HepG2 (cell line): ENCODE results near the gene SUN1. TPM values are rescaled to one million over a fixed set of nuclear protein-coding genes. Genes with fewer than 3 reads are reported as not detected.

Experiments
- ATAC-seq: fragments of 200-7000 bp; cut with Tn5 transposase; 3 replicates; pipeline ENCODE4 v1.9.1; 2020; ENCODE audit warnings: mild to moderate bottlenecking, moderate library complexity
- BruUV-seq: library from RNA; stranded (reverse); fragments of 400-500 nt; replicated peaks from 2 replicates; lab custom pipeline; 2021; lab: Mats Ljungman, UMichigan
- CTCF ChIA-PET: fragments of 300-600 bp; formaldehyde crosslinking; extraction: SDS; loops from one replicate; lab custom pipeline; 2021; ENCODE audit warnings: low total read pairs, inconsistent platforms, low intra/inter-chr PET ratio; lab: Yijun Ruan, JAX
- POLR2A ChIA-PET: fragments of 350-600 bp; sonication (Branson Sonifier 250); formaldehyde crosslinking; loops from one replicate; lab custom pipeline; 2020; ENCODE audit warnings: antibody characterized with exemption, inconsistent platforms; lab: Yijun Ruan, JAX
- DNase-seq: peaks from one replicate; pipeline ENCODE4 v3.0.0-alpha.2; 2015; ENCODE audit warnings: low spot score
- FAIRE-seq: peaks from 3 replicates; lab custom pipeline; 2011; peaks lifted over from hg19 to GRCh38; lab: Jason Lieb, UNC
- H2AFZ ChIP-seq: one replicate; pipeline ENCODE4 v1.6.1; 2011; ENCODE audit warnings: low read length, inconsistent platforms
- H3K27ac ChIP-seq: fragments of 300-600 bp; 3 replicates; pipeline ENCODE4 v1.8.0; 2011; ENCODE audit warnings: mixed run types, mild to moderate bottlenecking, mixed read lengths, low read length, inconsistent platforms; ENCODE audit not compliant: insufficient read depth; ENCODE audit errors: extremely low read length
- H3K27me3 ChIP-seq, 2 experiments: fragments of 200-600 bp in 1 of 2; 2 replicates in 1 of 2; 3 replicates in 1 of 2; pipeline versions ENCODE4 v1.6.0 to v1.8.0; 2011; ENCODE audit warnings: low read length in 2 of 2, mild to moderate bottlenecking in 2 of 2, moderate library complexity in 2 of 2, inconsistent platforms in 1 of 2; ENCODE audit not compliant: insufficient read depth in 2 of 2, control insufficient read depth in 1 of 2
- H3K36me3 ChIP-seq, 2 experiments: fragments of 200-600 bp in 1 of 2; replicated peaks in 1 of 2; 2 replicates in 1 of 2; 3 replicates in 1 of 2; pipeline versions ENCODE4 v1.5.1 to v1.8.0; 2011; ENCODE audit warnings: low read length in 2 of 2, inconsistent platforms in 1 of 2; ENCODE audit not compliant: insufficient read depth in 2 of 2, control insufficient read depth in 1 of 2
- H3K4me1 ChIP-seq: 2 replicates; pipeline ENCODE4 v1.5.1; 2012; ENCODE audit warnings: low read length, inconsistent platforms; ENCODE audit not compliant: insufficient read depth
- H3K4me2 ChIP-seq: 2 replicates; pipeline ENCODE4 v1.6.0; 2011; ENCODE audit warnings: low read depth, low read length, inconsistent platforms
- H3K4me3 ChIP-seq, 3 experiments: fragments of 200-600 bp in 1 of 3; sonication (generic), shearing (Covaris generic) in 1 of 3; replicated peaks in 1 of 3; 2 replicates each; pipeline ENCODE4 v1.5.1; 2011 to 2016; ENCODE audit warnings: low read length in 3 of 3, inconsistent platforms in 2 of 3, low read depth in 2 of 3, mild to moderate bottlenecking in 2 of 3, control low read depth in 1 of 3, mixed read lengths in 1 of 3; ENCODE audit not compliant: insufficient read depth in 1 of 3
- H3K79me2 ChIP-seq: one replicate; pipeline ENCODE4 v1.6.1; 2011; ENCODE audit warnings: low read length, inconsistent platforms; ENCODE audit not compliant: insufficient read depth
- H3K9ac ChIP-seq: 2 replicates; pipeline ENCODE4 v1.6.0; 2011; ENCODE audit warnings: mild to moderate bottlenecking, low read depth, low read length, inconsistent platforms; ENCODE audit not compliant: insufficient read depth
- H3K9me3 ChIP-seq: 2 replicates; pipeline ENCODE4 v1.5.1; 2012; ENCODE audit warnings: mild to moderate bottlenecking, low read length
- H4K20me1 ChIP-seq: 2 replicates; pipeline ENCODE4 v1.6.0; 2011; ENCODE audit warnings: inconsistent platforms, mild to moderate bottlenecking, low read length, moderate library complexity; ENCODE audit not compliant: insufficient read depth
- AKNA ChIP-seq: sonication (generic); formaldehyde crosslinking; IDR thresholded peaks from 2 replicates; pipeline ENCODE4 v1.4.0; 2020; ENCODE audit warnings: missing genetic modification reagents, borderline replicate concordance
- ARHGAP35 ChIP-seq: sonication (generic); formaldehyde crosslinking; IDR thresholded peaks from 2 replicates; pipeline ENCODE4 v1.9.0; 2022; ENCODE audit warnings: mild to moderate bottlenecking, inconsistent platforms, moderate library complexity, missing genetic modification reagents, borderline replicate concordance
- GLMP ChIP-seq: sonication (generic); formaldehyde crosslinking; IDR thresholded peaks from 2 replicates; pipeline ENCODE4 v1.9.0; 2021; ENCODE audit warnings: missing genetic modification reagents, mild to moderate bottlenecking, borderline replicate concordance
- NONO ChIP-seq, 2 experiments: fragments of 450-650 bp in 1 of 2; sonication (generic) in 1 of 2; formaldehyde crosslinking in 1 of 2; IDR thresholded peaks in 1 of 2; conservative IDR thresholded peaks in 1 of 2; 2 replicates each; pipeline versions ENCODE4 v1.6.1 to v1.8.0; 2017 to 2022; ENCODE audit warnings: mild to moderate bottlenecking in 1 of 2, missing genetic modification reagents in 1 of 2, moderate library complexity in 1 of 2
- WGBS: methylation state at CpG from one replicate; pipeline ENCODE4 v1.1.6; 2017; ENCODE audit warnings: low lambda C conversion rate; 5-methylcytosine and 5-hydroxymethylcytosine counted together
- in situ Hi-C: cut with HindIII; loops from 2 replicates; pipeline ENCODE4 v1.10.0; 2017; ENCODE audit warnings: low pct_unique_long_range_greater_than_20kb; ENCODE audit not compliant: extremely low pct_ligation_motif_present
- intact Hi-C: fragments of 100-400 bp; cut with micrococcal nuclease; formaldehyde crosslinking; loops from one replicate; pipeline ENCODE4 v1.10.0; 2022; ENCODE audit not compliant: unreplicated experiment
- polyA plus RNA-seq, 8 experiments: library from polyadenylated mRNA; depleted of rRNA in 3 of 8; stranded (reverse) in 7 of 8; unstranded in 1 of 8; fragments of >200 nt; fragmentation: Illumina TruSeq in 4 of 8; extraction: Trizol in 4 of 8; gene quantifications; 2 replicates each; pipeline versions ENCODE4 v1.2.1 to v1.2.3, GENCODE V29; 2011 to 2016; ENCODE audit warnings: low read depth in 4 of 8, missing spikeins in 1 of 8, mixed read lengths in 1 of 8; ENCODE audit not compliant: insufficient read depth in 1 of 8
- total RNA-seq, 5 experiments: library from RNA; depleted of rRNA; stranded (reverse); fragments of >200 nt; fragmentation: Illumina TruSeq; extraction: Trizol; gene quantifications; 2 replicates each; pipeline ENCODE4 v1.2.3, GENCODE V29; 2016; ENCODE audit warnings: low read depth in 1 of 5
- TF ChIP-seq, protein P1 (sequence below): sonication (generic); formaldehyde crosslinking; IDR thresholded peaks from 2 replicates; pipeline ENCODE4 v1.5.0; 2020; ENCODE audit warnings: mild to moderate bottlenecking, missing genetic modification reagents
- TF ChIP-seq, protein P2 (sequence below), 2 experiments: sonication (generic) in 1 of 2; formaldehyde crosslinking in 1 of 2; IDR thresholded peaks; 2 replicates each; pipeline versions ENCODE4 v1.4.0 to v1.6.1; 2018 to 2020; ENCODE audit warnings: missing genetic modification reagents in 2 of 2, borderline replicate concordance in 1 of 2, low read depth in 1 of 2, mild to moderate bottlenecking in 1 of 2, missing biosample characterization in 1 of 2

The SUN1 gene
- total and polyA plus RNA-seq, 2 of the 13 experiments (the other 11 are each of a cell fraction or from before 2014, with no cell fraction given): 47.0 to 126 TPM

GRCh38 chr7:863106-863505, 30.8 kb downstream of the SUN1 start:
- intact Hi-C loops: no loop called here
- H3K36me3 ChIP-seq: peaks cover 26 to 70% of the 10 kb centered on the region in 2 experiments; a peak in 4 of 5 replicates

DNA sequence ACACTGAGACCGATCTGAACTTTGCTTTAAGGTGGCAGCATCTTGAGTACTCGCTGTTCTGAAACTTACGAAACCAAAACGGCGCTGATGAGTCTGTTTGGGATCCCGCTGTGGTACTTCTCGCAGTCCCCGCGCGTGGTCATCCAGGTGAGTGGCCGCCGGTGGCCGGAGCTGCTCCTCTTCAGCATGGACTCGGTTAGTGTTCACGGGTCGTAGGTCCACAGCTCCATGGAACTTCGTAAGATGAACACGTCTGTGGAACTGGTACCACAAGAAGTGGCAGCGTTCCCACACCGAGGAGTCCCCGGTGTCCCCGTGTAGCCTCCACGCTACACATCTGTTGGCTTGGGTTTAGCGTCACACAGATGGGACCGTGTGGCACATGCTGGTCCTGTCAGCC, 33.6 kb downstream of the SUN1 start:
- Histone ChIP-seq H2AFZ (no peak overlapping the region), H4K20me1 (no peaks in the 10 kb centered on the region), H3K4me3 (no peak overlapping the region), H3K4me2 (no peak overlapping the region), H3K27ac (no peak overlapping the region), H3K9me3 (no peaks in the 10 kb centered on the region), H3K36me3 (peaks cover 19 to 63% of the 10 kb centered on the region in 2 experiments; a peak in 4 of 5 replicates), H3K4me1 (peaks cover 8% of the 10 kb centered on the region), H3K9ac (no peak overlapping the region), H3K79me2 (no peaks in the 10 kb centered on the region), H3K27me3 (no peaks in the 10 kb centered on the region)
- no peak for ATAC-seq
- CTCF ChIA-PET: no interaction called here
- in situ Hi-C loops: no loop called here
- no TSS peak for BruUV-seq
- WGBS: 97% methylated on average over 22 of the region's 25 CpGs
- intact Hi-C loops: no loop called here
- no peak for DNase-seq
- POLR2A ChIA-PET: no interaction called here
- FAIRE-seq: no peak
- TF ChIP-seq, protein P1, sequence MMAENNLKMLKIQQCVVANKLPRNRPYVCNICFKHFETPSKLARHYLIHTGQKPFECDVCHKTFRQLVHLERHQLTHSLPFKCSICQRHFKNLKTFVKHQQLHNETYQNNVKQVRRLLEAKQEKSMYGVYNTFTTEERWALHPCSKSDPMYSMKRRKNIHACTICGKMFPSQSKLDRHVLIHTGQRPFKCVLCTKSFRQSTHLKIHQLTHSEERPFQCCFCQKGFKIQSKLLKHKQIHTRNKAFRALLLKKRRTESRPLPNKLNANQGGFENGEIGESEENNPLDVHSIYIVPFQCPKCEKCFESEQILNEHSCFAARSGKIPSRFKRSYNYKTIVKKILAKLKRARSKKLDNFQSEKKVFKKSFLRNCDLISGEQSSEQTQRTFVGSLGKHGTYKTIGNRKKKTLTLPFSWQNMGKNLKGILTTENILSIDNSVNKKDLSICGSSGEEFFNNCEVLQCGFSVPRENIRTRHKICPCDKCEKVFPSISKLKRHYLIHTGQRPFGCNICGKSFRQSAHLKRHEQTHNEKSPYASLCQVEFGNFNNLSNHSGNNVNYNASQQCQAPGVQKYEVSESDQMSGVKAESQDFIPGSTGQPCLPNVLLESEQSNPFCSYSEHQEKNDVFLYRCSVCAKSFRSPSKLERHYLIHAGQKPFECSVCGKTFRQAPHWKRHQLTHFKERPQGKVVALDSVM (CRISPR knock-in tag): no peak
- no peak for TF ChIP-seq AKNA
- no peak for TF ChIP-seq GLMP (CRISPR knock-in tag)
- TF ChIP-seq, protein P2, sequence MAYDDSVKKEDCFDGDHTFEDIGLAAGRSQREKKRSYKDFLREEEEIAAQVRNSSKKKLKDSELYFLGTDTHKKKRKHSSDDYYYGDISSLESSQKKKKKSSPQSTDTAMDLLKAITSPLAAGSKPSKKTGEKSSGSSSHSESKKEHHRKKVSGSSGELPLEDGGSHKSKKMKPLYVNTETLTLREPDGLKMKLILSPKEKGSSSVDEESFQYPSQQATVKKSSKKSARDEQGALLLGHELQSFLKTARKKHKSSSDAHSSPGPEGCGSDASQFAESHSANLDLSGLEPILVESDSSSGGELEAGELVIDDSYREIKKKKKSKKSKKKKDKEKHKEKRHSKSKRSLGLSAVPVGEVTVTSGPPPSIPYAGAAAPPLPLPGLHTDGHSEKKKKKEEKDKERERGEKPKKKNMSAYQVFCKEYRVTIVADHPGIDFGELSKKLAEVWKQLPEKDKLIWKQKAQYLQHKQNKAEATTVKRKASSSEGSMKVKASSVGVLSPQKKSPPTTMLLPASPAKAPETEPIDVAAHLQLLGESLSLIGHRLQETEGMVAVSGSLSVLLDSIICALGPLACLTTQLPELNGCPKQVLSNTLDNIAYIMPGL (CRISPR knock-in tag; IDR thresholded peaks at IDR 0.05; ENCODE audit: borderline replicate concordance in 1 of 2, low read depth in 1 of 2): no peak
- no peak for TF ChIP-seq NONO (IDR thresholded peaks at IDR 0.05)
- no peak for TF ChIP-seq NONO (CRISPR knock-in tag; conservative IDR thresholded peaks at IDR 0.05)

More at GRCh38 chr7:863106-863505, 30.8 kb downstream of the SUN1 start:
- no peak overlapping the region for H3K27ac ChIP-seq
- ATAC-seq: no peak
- H3K9me3 ChIP-seq: no peaks in the 10 kb centered on the region
- BruUV-seq: no TSS peak
- no peak overlapping the region for H3K9ac ChIP-seq
- in situ Hi-C loops: no loop called here
- no peak overlapping the region for H2AFZ ChIP-seq
- WGBS: 93% methylated on average over 16 of the region's 16 CpGs
- no peak for TF ChIP-seq ARHGAP35
- TF ChIP-seq, all 625 proteins: peak for 0
- Histone ChIP-seq H3K4me2 (no peak overlapping the region), H3K4me1 (peaks cover 13% of the 10 kb centered on the region), H3K4me3 (no peak overlapping the region), H4K20me1 (no peaks in the 10 kb centered on the region), H3K27me3 (no peaks in the 10 kb centered on the region), H3K79me2 (no peaks in the 10 kb centered on the region)
- ChIA-PET POLR2A (no interaction called here), CTCF (no interaction called here)
- DNase-seq (no peak), FAIRE-seq (no peak)
